HepG2 (cell line): Measurements from ENCODE around the gene CAPZA3. TPM values are rescaled to one million over a fixed set of nuclear protein-coding genes. Genes with fewer than 3 reads are reported as not detected.

Source experiments
- ATAC-seq: fragments of 200-7000 bp; cut with Tn5 transposase; 3 replicates; pipeline ENCODE4 v1.9.1; 2020; ENCODE audit warnings: mild to moderate bottlenecking, moderate library complexity
- BruUV-seq: library from RNA; stranded (reverse); fragments of 400-500 nt; replicated peaks from 2 replicates; lab custom pipeline; 2021; lab: Mats Ljungman, UMichigan
- CTCF ChIA-PET: fragments of 300-600 bp; formaldehyde crosslinking; extraction: SDS; loops from one replicate; lab custom pipeline; 2021; ENCODE audit warnings: low total read pairs, inconsistent platforms, low intra/inter-chr PET ratio; lab: Yijun Ruan, JAX
- POLR2A ChIA-PET: fragments of 350-600 bp; sonication (Branson Sonifier 250); formaldehyde crosslinking; loops from one replicate; lab custom pipeline; 2020; ENCODE audit warnings: antibody characterized with exemption, inconsistent platforms; lab: Yijun Ruan, JAX
- DNase-seq: peaks from one replicate; pipeline ENCODE4 v3.0.0-alpha.2; 2015; ENCODE audit warnings: low spot score
- FAIRE-seq: peaks from 3 replicates; lab custom pipeline; 2011; peaks lifted over from hg19 to GRCh38; lab: Jason Lieb, UNC
- H2AFZ ChIP-seq: one replicate; pipeline ENCODE4 v1.6.1; 2011; ENCODE audit warnings: low read length, inconsistent platforms
- H3K27ac ChIP-seq: fragments of 300-600 bp; 3 replicates; pipeline ENCODE4 v1.8.0; 2011; ENCODE audit warnings: mixed run types, mild to moderate bottlenecking, mixed read lengths, low read length, inconsistent platforms; ENCODE audit not compliant: insufficient read depth; ENCODE audit errors: extremely low read length
- H3K27me3 ChIP-seq, 2 experiments: fragments of 200-600 bp in 1 of 2; 2 replicates in 1 of 2; 3 replicates in 1 of 2; pipeline versions ENCODE4 v1.6.0 to v1.8.0; 2011; ENCODE audit warnings: low read length in 2 of 2, mild to moderate bottlenecking in 2 of 2, moderate library complexity in 2 of 2, inconsistent platforms in 1 of 2; ENCODE audit not compliant: insufficient read depth in 2 of 2, control insufficient read depth in 1 of 2
- H3K36me3 ChIP-seq, 2 experiments: fragments of 200-600 bp in 1 of 2; replicated peaks in 1 of 2; 2 replicates in 1 of 2; 3 replicates in 1 of 2; pipeline versions ENCODE4 v1.5.1 to v1.8.0; 2011; ENCODE audit warnings: low read length in 2 of 2, inconsistent platforms in 1 of 2; ENCODE audit not compliant: insufficient read depth in 2 of 2, control insufficient read depth in 1 of 2
- H3K4me1 ChIP-seq: 2 replicates; pipeline ENCODE4 v1.5.1; 2012; ENCODE audit warnings: low read length, inconsistent platforms; ENCODE audit not compliant: insufficient read depth
- H3K4me2 ChIP-seq: 2 replicates; pipeline ENCODE4 v1.6.0; 2011; ENCODE audit warnings: low read depth, low read length, inconsistent platforms
- H3K4me3 ChIP-seq, 3 experiments: fragments of 200-600 bp in 1 of 3; sonication (generic), shearing (Covaris generic) in 1 of 3; replicated peaks in 1 of 3; 2 replicates each; pipeline ENCODE4 v1.5.1; 2011 to 2016; ENCODE audit warnings: low read length in 3 of 3, inconsistent platforms in 2 of 3, low read depth in 2 of 3, mild to moderate bottlenecking in 2 of 3, control low read depth in 1 of 3, mixed read lengths in 1 of 3; ENCODE audit not compliant: insufficient read depth in 1 of 3
- H3K79me2 ChIP-seq: one replicate; pipeline ENCODE4 v1.6.1; 2011; ENCODE audit warnings: low read length, inconsistent platforms; ENCODE audit not compliant: insufficient read depth
- H3K9ac ChIP-seq: 2 replicates; pipeline ENCODE4 v1.6.0; 2011; ENCODE audit warnings: mild to moderate bottlenecking, low read depth, low read length, inconsistent platforms; ENCODE audit not compliant: insufficient read depth
- H3K9me3 ChIP-seq: 2 replicates; pipeline ENCODE4 v1.5.1; 2012; ENCODE audit warnings: mild to moderate bottlenecking, low read length
- H4K20me1 ChIP-seq: 2 replicates; pipeline ENCODE4 v1.6.0; 2011; ENCODE audit warnings: inconsistent platforms, mild to moderate bottlenecking, low read length, moderate library complexity; ENCODE audit not compliant: insufficient read depth
- BCL6 ChIP-seq: IDR thresholded peaks from 2 replicates; pipeline ENCODE4 v1.6.1; 2016; ENCODE audit warnings: missing genetic modification reagents, missing compliant biosample characterization
- CEBPB ChIP-seq: IDR thresholded peaks from 2 replicates; pipeline ENCODE4 v1.6.1; 2011; ENCODE audit warnings: low read depth, low read length, improper control_type of control experiment, borderline replicate concordance
- EHMT2 ChIP-seq: fragments of 200-600 bp; sonication (generic); IDR thresholded peaks from 2 replicates; pipeline ENCODE4 v1.7.0; 2017; ENCODE audit warnings: antibody characterized with exemption, low read depth, low read length, borderline replicate concordance
- KLF11 ChIP-seq: IDR thresholded peaks from 2 replicates; pipeline ENCODE4 v1.6.1; 2016; ENCODE audit warnings: missing compliant biosample characterization
- NCOA2 ChIP-seq: sonication (generic); formaldehyde crosslinking; IDR thresholded peaks from 2 replicates; pipeline ENCODE4 v1.8.0; 2022; ENCODE audit warnings: inconsistent platforms
- NFIC ChIP-seq: IDR thresholded peaks from 2 replicates; pipeline ENCODE4 v1.6.1; 2012; ENCODE audit warnings: mild to moderate bottlenecking, low read length, inconsistent platforms
- PLSCR1 ChIP-seq: sonication (generic); formaldehyde crosslinking; IDR thresholded peaks from 2 replicates; pipeline ENCODE4 v1.5.0; 2020; ENCODE audit warnings: missing genetic modification reagents, mild to moderate bottlenecking, borderline replicate concordance
- SPEN ChIP-seq: sonication (generic); formaldehyde crosslinking; IDR thresholded peaks from 2 replicates; pipeline ENCODE4 v1.5.1; 2020; ENCODE audit warnings: low read depth, mild to moderate bottlenecking, missing genetic modification reagents
- TAF15 ChIP-seq: fragments of 200-400 bp; formaldehyde crosslinking; IDR thresholded peaks from one replicate; pipeline ENCODE4 v1.6.1; 2018; ENCODE audit warnings: mild to moderate bottlenecking, low read depth, low read length; ENCODE audit not compliant: poor library complexity, severe bottlenecking
- WIZ ChIP-seq: sonication (generic); formaldehyde crosslinking; IDR thresholded peaks from 2 replicates; pipeline ENCODE4 v1.5.1; 2020; ENCODE audit warnings: mild to moderate bottlenecking, missing genetic modification reagents
- ZFY ChIP-seq: sonication (generic); formaldehyde crosslinking; IDR thresholded peaks from 2 replicates; pipeline ENCODE4 v1.4.0; 2020; ENCODE audit warnings: missing genetic modification reagents
- ZNF430 ChIP-seq: sonication (generic); formaldehyde crosslinking; IDR thresholded peaks from 2 replicates; pipeline ENCODE4 v1.9.0; 2021; ENCODE audit warnings: mild to moderate bottlenecking, missing genetic modification reagents
- ZNF441 ChIP-seq: sonication (generic); formaldehyde crosslinking; IDR thresholded peaks from 2 replicates; pipeline ENCODE4 v1.7.0; 2021; ENCODE audit warnings: missing genetic modification reagents, borderline replicate concordance
- WGBS: methylation state at CpG from one replicate; pipeline ENCODE4 v1.1.6; 2017; ENCODE audit warnings: low lambda C conversion rate; 5-methylcytosine and 5-hydroxymethylcytosine counted together
- in situ Hi-C: cut with HindIII; loops from 2 replicates; pipeline ENCODE4 v1.10.0; 2017; ENCODE audit warnings: low pct_unique_long_range_greater_than_20kb; ENCODE audit not compliant: extremely low pct_ligation_motif_present
- intact Hi-C: fragments of 100-400 bp; cut with micrococcal nuclease; formaldehyde crosslinking; loops from one replicate; pipeline ENCODE4 v1.10.0; 2022; ENCODE audit not compliant: unreplicated experiment
- polyA plus RNA-seq, 8 experiments: library from polyadenylated mRNA; depleted of rRNA in 3 of 8; stranded (reverse) in 7 of 8; unstranded in 1 of 8; fragments of >200 nt; fragmentation: Illumina TruSeq in 4 of 8; extraction: Trizol in 4 of 8; gene quantifications; 2 replicates each; pipeline versions ENCODE4 v1.2.1 to v1.2.3, GENCODE V29; 2011 to 2016; ENCODE audit warnings: low read depth in 4 of 8, missing spikeins in 1 of 8, mixed read lengths in 1 of 8; ENCODE audit not compliant: insufficient read depth in 1 of 8
- total RNA-seq, 5 experiments: library from RNA; depleted of rRNA; stranded (reverse); fragments of >200 nt; fragmentation: Illumina TruSeq; extraction: Trizol; gene quantifications; 2 replicates each; pipeline ENCODE4 v1.2.3, GENCODE V29; 2016; ENCODE audit warnings: low read depth in 1 of 5
- TF ChIP-seq, protein P1 (sequence below): sonication (generic); formaldehyde crosslinking; IDR thresholded peaks from 2 replicates; pipeline ENCODE4 v1.8.0; 2022; ENCODE audit warnings: mild to moderate bottlenecking, missing genetic modification reagents, moderate library complexity
- TF ChIP-seq, protein P2 (sequence below): sonication (generic); formaldehyde crosslinking; IDR thresholded peaks from 2 replicates; pipeline ENCODE4 v1.8.0; 2022; ENCODE audit warnings: mild to moderate bottlenecking, missing genetic modification reagents; ENCODE audit not compliant: insufficient replicate concordance

Gene CAPZA3
- total and polyA plus RNA-seq, 2 of the 13 experiments (the other 11 are each of a cell fraction or from before 2014, with no cell fraction given): not detected

GRCh38 chr12:18716236-18716635 is 21.7 kb upstream of the CAPZA3 start:
- Histone ChIP-seq H4K20me1 (no peaks in the 10 kb centered on the region), H3K4me1 (no peaks in the 10 kb centered on the region), H3K4me3 (no peak overlapping the region), H3K9me3 (no peaks in the 10 kb centered on the region), H3K27me3 (no peaks in the 10 kb centered on the region), H3K4me2 (no peak overlapping the region), H3K27ac (no peak overlapping the region), H3K36me3 (no peaks in the 10 kb centered on the region), H2AFZ (no peak overlapping the region), H3K79me2 (no peaks in the 10 kb centered on the region), H3K9ac (no peak overlapping the region)
- intact Hi-C loops (no loop called here), in situ Hi-C loops (no loop called here)
- BruUV-seq: no TSS peak
- TF ChIP-seq NFIC (no peak), CEBPB (peak; percentile 38; the same call in 1 of the 2 replicates)
- TF ChIP-seq, protein P1, sequence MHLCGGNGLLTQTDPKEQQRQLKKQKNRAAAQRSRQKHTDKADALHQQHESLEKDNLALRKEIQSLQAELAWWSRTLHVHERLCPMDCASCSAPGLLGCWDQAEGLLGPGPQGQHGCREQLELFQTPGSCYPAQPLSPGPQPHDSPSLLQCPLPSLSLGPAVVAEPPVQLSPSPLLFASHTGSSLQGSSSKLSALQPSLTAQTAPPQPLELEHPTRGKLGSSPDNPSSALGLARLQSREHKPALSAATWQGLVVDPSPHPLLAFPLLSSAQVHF (CRISPR knock-in tag): no peak
- ChIA-PET POLR2A (no interaction called here), CTCF (no interaction called here)
- 21% methylated on average over 1 of the region's 1 CpG for WGBS
- DNase-seq: no peak
- ATAC-seq: no peak
- FAIRE-seq: no peak

DNA sequence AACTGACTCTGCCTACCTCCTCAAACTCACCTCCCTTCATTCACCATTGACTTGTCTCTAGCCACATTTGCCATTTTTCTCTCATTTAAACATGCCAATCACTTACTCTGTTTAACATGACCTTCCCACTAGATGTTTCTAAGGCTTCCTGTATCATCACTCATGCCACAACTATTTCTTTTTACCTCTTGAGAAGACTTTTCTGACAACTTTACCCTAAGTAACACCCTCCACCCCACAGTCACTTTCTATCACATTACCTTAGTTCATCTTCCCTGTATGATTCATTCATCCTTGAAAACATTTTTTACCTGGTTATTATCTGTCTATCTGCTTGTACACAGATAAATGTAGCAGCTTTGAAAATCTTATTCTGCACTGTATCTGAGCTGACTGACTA is 19.5 kb upstream of the CAPZA3 start:
- Histone ChIP-seq H3K9me3 (no peaks in the 10 kb centered on the region; the same call in 1 of the 2 replicates), H3K27me3 (no peaks in the 10 kb centered on the region), H3K4me3 (no peak overlapping the region), H3K79me2 (no peaks in the 10 kb centered on the region), H4K20me1 (no peaks in the 10 kb centered on the region), H3K9ac (no peak overlapping the region), H3K36me3 (no peaks in the 10 kb centered on the region), H3K4me2 (no peak overlapping the region), H3K4me1 (no peaks in the 10 kb centered on the region), H3K27ac (no peak overlapping the region), H2AFZ (no peak overlapping the region)
- in situ Hi-C loops: no loop called here
- intact Hi-C loops: no loop called here
- FAIRE-seq: no peak
- ChIA-PET CTCF (no interaction called here), POLR2A (no interaction called here)
- no TSS peak for BruUV-seq
- no peak for DNase-seq
- ATAC-seq: no peak
- TF ChIP-seq KLF11 (CRISPR knock-in tag) (no peak), TAF15 (no peak), SPEN (no peak), NCOA2 (CRISPR knock-in tag) (no peak), EHMT2 (no peak), PLSCR1 (no peak), ZFY (CRISPR knock-in tag) (no peak), WIZ (CRISPR knock-in tag) (no peak), BCL6 (no peak), ZNF441 (CRISPR knock-in tag) (no peak), ZNF430 (CRISPR knock-in tag) (no peak)
- TF ChIP-seq, protein P2, sequence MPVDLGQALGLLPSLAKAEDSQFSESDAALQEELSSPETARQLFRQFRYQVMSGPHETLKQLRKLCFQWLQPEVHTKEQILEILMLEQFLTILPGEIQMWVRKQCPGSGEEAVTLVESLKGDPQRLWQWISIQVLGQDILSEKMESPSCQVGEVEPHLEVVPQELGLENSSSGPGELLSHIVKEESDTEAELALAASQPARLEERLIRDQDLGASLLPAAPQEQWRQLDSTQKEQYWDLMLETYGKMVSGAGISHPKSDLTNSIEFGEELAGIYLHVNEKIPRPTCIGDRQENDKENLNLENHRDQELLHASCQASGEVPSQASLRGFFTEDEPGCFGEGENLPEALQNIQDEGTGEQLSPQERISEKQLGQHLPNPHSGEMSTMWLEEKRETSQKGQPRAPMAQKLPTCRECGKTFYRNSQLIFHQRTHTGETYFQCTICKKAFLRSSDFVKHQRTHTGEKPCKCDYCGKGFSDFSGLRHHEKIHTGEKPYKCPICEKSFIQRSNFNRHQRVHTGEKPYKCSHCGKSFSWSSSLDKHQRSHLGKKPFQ: no peak
